ENCODE results near the gene NR2C2.

GRCh38 chr3:15029625-15030024 is 82.2 kb downstream of the NR2C2 start:
- TF ChIP-seq, protein P1, sequence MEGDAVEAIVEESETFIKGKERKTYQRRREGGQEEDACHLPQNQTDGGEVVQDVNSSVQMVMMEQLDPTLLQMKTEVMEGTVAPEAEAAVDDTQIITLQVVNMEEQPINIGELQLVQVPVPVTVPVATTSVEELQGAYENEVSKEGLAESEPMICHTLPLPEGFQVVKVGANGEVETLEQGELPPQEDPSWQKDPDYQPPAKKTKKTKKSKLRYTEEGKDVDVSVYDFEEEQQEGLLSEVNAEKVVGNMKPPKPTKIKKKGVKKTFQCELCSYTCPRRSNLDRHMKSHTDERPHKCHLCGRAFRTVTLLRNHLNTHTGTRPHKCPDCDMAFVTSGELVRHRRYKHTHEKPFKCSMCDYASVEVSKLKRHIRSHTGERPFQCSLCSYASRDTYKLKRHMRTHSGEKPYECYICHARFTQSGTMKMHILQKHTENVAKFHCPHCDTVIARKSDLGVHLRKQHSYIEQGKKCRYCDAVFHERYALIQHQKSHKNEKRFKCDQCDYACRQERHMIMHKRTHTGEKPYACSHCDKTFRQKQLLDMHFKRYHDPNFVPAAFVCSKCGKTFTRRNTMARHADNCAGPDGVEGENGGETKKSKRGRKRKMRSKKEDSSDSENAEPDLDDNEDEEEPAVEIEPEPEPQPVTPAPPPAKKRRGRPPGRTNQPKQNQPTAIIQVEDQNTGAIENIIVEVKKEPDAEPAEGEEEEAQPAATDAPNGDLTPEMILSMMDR (IDR thresholded peaks at IDR 0.05), result no peak
- no peak for TF ChIP-seq ZFX (IDR thresholded peaks at IDR 0.05; ENCODE audit: borderline replicate concordance)
